ENCODE data around the gene CAPRIN1. TPM values are rescaled to one million over a fixed set of nuclear protein-coding genes. Genes with fewer than 3 reads are reported as not detected.

Gene CAPRIN1
- total RNA-seq, 1 donor from 2014 or later, result 285 TPM

DNA sequence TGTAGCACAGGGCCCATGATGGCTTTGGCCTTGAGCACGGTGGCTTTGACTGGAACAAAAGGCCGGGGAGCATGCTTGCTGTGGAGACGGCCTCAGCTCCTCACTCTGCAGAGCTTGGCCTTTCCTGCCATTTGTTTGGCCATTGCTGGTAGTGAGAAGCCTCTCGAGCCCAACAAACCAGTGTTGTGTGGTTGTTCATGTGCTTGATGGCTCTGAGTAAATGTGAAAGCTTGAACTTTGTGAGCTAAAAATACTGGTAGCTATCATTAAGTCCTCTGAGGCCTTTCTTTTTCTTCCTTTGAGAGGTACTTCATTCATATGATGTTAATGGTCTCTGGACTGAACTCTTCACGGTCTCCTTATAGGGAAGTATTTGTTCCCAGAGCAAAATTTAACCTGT lies 93.5 kb downstream of the CAPRIN1 start:
- Mint-ChIP-seq H3K36me3 (ENCODE audit: low read depth) (peaks cover 46% of the 10 kb centered on the region), H3K4me1 (ENCODE audit: low read depth) (no peaks in the 10 kb centered on the region), H3K27me3 (ENCODE audit: insufficient read depth) (no peaks in the 10 kb centered on the region), H3K4me3 (no peak overlapping the region), H3K27ac (no peak overlapping the region), H3K9me3 (no peaks in the 10 kb centered on the region)
- no peak for DNase-seq (ENCODE audit: low spot score)
- intact Hi-C loops (cut with micrococcal nuclease), result no loop called here

DNA sequence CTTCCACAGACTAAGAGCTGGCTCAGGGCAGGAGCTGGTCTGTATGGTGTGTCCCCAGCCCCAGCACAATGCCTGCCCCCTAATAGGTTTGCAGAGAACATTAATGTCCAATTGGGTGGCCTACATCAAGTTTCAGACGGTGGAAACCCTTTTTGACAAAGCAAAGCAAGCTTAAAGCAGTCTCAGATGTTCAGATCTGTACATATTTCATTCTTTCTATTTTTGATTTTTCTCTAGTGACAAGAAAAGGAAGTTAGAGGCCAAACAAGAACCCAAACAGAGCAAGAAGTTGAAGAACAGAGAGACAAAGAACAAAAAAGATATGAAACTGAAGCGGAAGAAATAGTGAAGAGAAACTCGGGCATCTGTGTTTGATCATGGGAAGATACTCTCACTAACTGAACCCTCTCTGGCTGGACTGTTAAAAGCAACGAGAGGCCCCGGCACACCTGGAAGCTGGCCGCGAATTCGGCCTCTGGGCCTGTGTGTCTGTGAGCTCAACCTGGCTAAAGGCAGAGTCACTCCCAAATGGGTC lies 94.4 kb downstream of the CAPRIN1 start:
- H3K4me1 Mint-ChIP-seq (ENCODE audit: low read depth), result no peaks in the 10 kb centered on the region
- no peak overlapping the region for H3K27ac Mint-ChIP-seq
- no peaks in the 10 kb centered on the region for H3K9me3 Mint-ChIP-seq
- no peak overlapping the region for H3K4me3 Mint-ChIP-seq
- intact Hi-C loops (cut with micrococcal nuclease), result no loop called here
- H3K36me3 Mint-ChIP-seq (ENCODE audit: low read depth), result peaks cover 45% of the 10 kb centered on the region
- H3K27me3 Mint-ChIP-seq (ENCODE audit: insufficient read depth), result no peaks in the 10 kb centered on the region
- DNase-seq (ENCODE audit: low spot score), result no peak

DNA sequence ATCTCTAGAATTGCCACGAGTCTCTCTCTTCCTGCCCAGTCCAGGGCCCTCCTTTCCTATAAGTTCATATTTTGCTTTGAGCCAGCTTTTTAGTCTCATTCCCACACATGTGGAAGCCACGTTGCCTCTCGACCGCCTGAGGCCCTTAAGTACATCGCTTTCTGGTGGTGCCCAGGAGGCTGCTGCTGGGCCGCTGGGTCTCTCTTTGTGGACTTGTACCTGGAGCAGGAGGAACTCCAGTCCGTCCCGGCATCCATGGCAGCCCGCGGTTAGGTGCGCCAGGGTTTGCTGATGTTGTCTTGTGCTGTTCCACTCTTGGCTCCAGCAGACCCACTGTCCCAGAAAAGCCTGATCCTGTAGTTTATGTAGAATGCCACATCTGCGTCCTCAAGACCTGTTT lies 94.9 kb downstream of the CAPRIN1 start:
- peaks cover 43% of the 10 kb centered on the region for H3K36me3 Mint-ChIP-seq (ENCODE audit: low read depth)
- H3K9me3 Mint-ChIP-seq, result no peaks in the 10 kb centered on the region
- no peak overlapping the region for H3K4me3 Mint-ChIP-seq
- no peak overlapping the region for H3K27ac Mint-ChIP-seq
- DNase-seq (ENCODE audit: low spot score), result no peak
- no peaks in the 10 kb centered on the region for H3K4me1 Mint-ChIP-seq (ENCODE audit: low read depth)
- intact Hi-C loops (cut with micrococcal nuclease), result no loop called here
- no peaks in the 10 kb centered on the region for H3K27me3 Mint-ChIP-seq (ENCODE audit: insufficient read depth)

DNA sequence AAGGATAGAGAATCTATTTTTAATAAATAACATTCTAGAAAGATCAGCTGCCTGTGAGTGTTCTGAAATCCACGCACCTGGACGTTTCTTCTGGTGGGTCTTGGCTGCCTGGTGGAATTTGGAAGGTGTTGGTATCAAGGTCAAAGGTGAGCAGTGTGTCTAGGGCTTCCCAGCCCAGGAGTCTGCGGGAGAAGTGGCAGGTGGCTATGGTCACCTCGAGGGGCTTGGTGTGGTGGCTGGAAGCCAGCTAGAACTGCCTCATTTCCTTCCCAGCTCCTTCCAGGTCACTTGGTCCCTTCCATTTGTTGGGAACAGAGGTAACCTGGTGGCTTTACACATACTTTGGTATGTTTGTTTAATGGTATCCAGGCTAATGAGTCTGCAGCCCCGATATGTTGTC lies 95.3 kb downstream of the CAPRIN1 start:
- no peak overlapping the region for H3K4me3 Mint-ChIP-seq
- peaks cover 38% of the 10 kb centered on the region for H3K36me3 Mint-ChIP-seq (ENCODE audit: low read depth)
- H3K27ac Mint-ChIP-seq, result no peak overlapping the region
- intact Hi-C loops (cut with micrococcal nuclease), result no loop called here
- H3K4me1 Mint-ChIP-seq (ENCODE audit: low read depth), result no peaks in the 10 kb centered on the region
- H3K9me3 Mint-ChIP-seq, result no peaks in the 10 kb centered on the region
- DNase-seq (ENCODE audit: low spot score), result no peak
- no peaks in the 10 kb centered on the region for H3K27me3 Mint-ChIP-seq (ENCODE audit: insufficient read depth)

DNA sequence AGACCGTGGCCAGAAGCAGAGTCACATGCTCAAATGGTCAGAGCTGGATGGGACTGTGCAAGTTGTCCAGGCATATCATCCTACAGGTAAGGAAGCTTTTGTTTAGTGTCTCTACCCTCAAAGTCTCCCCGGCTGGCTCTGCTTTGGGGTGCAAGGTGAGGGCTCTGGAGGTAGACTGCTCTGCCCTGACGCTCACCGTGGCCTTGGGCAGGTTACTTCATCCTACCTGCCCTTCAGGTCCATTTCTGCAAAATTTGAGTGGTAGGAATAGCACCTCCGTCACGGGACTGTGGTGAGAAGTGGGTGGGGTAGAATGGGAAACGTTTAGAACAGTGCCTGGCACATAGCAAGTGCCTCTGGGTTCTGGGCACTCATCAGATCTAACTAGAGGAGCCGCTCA lies 96.0 kb downstream of the CAPRIN1 start:
- intact Hi-C loops (cut with micrococcal nuclease), result no loop called here
- no peaks in the 10 kb centered on the region for H3K27me3 Mint-ChIP-seq (ENCODE audit: insufficient read depth)

DNA sequence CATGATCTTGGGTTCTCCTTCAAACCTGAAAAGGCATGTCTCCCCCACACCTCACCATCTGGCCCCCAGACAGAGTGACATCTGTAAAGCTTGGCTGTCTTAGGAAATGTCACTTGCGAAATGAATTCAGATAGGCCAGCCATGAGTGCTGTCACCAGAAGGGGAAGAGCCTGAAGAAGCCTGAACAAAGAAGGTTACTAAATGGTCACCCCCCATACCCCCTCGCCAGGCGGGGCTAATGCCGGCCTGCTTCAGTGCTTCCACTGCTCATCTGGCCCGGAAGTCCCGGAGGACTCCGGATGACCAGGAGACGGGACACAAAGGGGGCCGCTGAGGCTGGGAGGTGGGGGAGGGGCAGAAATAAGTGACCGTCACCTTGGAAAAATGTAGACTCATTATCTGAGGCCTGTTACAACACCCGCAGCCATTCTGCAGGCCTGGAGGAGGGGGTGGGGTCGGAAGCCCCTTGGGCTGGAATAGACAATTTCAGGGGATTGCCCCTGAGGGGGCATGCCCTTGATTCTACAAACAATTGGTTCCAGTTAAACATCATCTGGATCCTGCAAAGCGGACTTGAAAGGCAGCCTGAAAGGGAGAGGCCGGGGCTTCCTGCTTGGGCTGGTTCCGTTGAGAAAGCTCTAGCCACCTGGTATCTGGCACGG lies 97.1 kb downstream of the CAPRIN1 start:
- peaks cover 31% of the 10 kb centered on the region for H3K36me3 Mint-ChIP-seq (ENCODE audit: low read depth)
- intact Hi-C loops (cut with micrococcal nuclease), result no loop called here
- no peak for DNase-seq (ENCODE audit: low spot score)

More for the DNA sequence above, 96.0 kb downstream of the CAPRIN1 start:
- DNase-seq (ENCODE audit: low spot score), result no peak
- no peak overlapping the region for H3K4me3 Mint-ChIP-seq
- H3K4me1 Mint-ChIP-seq (ENCODE audit: low read depth), result no peaks in the 10 kb centered on the region
- H3K36me3 Mint-ChIP-seq (ENCODE audit: low read depth), result peaks cover 36% of the 10 kb centered on the region
- H3K9me3 Mint-ChIP-seq, result no peaks in the 10 kb centered on the region
- no peak overlapping the region for H3K27ac Mint-ChIP-seq

DNA sequence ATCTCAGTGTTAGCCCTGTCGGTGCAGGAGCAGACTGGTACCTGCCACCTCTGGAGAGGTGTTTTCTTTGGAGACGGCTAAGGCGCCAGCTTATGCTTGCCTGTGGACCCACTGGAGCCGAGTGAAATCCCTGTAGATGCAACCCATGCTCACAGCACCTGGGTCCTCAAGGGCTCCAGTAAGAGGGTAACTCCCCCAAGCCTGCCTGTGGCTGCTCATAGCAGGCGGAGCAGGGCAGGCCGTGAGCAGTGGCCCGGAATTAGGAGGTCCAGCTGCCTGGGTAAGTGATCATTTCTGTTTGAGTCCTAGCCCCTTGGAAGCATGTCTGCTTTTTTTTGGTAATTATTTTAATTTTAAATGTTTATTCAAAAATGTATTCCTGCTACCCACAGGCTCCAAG lies 97.7 kb downstream of the CAPRIN1 start:
- Mint-ChIP-seq H3K27ac (no peak overlapping the region), H3K27me3 (ENCODE audit: insufficient read depth) (no peaks in the 10 kb centered on the region), H3K9me3 (no peaks in the 10 kb centered on the region), H3K4me1 (ENCODE audit: low read depth) (no peaks in the 10 kb centered on the region), H3K36me3 (ENCODE audit: low read depth) (peaks cover 31% of the 10 kb centered on the region), H3K4me3 (no peak overlapping the region)
- no peak for DNase-seq (ENCODE audit: low spot score)
- intact Hi-C loops (cut with micrococcal nuclease), result no loop called here

More for the DNA sequence above, 97.1 kb downstream of the CAPRIN1 start:
- no peak overlapping the region for H3K4me3 Mint-ChIP-seq
- H3K4me1 Mint-ChIP-seq (ENCODE audit: low read depth), result no peaks in the 10 kb centered on the region
- H3K27ac Mint-ChIP-seq, result no peak overlapping the region
- H3K9me3 Mint-ChIP-seq, result no peaks in the 10 kb centered on the region
- H3K27me3 Mint-ChIP-seq (ENCODE audit: insufficient read depth), result no peaks in the 10 kb centered on the region

DNA sequence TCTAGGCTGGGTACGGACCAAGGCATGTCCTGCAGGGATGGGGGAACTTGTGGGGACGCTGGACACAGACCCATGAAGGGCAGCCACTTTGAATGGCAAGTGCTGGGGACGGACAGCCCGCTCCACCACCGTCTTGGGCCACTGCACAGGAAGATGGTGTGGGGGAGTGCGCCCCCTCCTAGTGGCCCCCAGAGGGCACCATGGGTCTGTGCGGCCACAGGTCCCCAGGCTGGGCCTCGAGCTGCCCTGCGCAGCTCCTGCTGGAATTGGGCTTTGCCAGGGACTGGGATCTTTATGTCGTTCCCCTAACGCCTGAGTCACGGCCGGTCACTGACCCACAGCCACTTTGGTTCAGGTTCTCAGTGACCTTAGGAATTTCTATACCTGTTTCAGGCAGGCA lies 98.3 kb downstream of the CAPRIN1 start:
- no peaks in the 10 kb centered on the region for H3K27me3 Mint-ChIP-seq (ENCODE audit: insufficient read depth)
- no peak overlapping the region for H3K27ac Mint-ChIP-seq
- H3K36me3 Mint-ChIP-seq (ENCODE audit: low read depth), result peaks cover 31% of the 10 kb centered on the region
- intact Hi-C loops (cut with micrococcal nuclease), result no loop called here
- no peak for DNase-seq (ENCODE audit: low spot score)
- no peaks in the 10 kb centered on the region for H3K4me1 Mint-ChIP-seq (ENCODE audit: low read depth)
- no peak overlapping the region for H3K4me3 Mint-ChIP-seq
- H3K9me3 Mint-ChIP-seq, result no peaks in the 10 kb centered on the region

DNA sequence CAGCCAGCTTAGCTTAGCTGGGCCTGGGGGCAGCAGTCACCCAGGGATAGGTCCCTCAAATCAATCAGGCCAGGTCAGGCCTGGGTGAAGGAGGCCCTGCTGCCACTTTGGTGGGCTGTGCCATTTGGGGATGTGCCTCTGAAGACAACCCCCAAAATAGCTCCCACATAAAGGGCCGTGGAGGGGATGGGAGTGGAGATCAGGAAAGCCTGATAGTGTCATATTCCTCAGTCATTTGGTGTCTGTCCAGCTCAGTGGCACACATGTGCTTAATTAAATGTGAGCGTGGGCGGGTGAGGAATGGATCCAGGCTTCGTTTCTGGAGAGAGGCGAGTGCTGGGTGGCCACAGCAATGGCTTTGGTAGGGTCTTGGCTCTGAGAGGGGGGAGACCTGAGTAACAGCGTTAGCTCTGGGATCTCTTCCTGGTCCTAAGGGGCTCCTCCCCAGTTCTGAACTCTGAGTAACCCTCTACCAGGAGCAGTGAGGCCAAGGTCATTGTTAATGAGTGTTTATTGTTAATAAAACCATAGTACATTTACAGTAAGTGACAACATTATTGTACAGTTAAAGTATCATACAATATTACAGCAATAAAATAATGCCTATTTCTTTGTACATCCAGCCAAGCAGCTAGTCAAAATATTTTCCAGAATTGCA lies 99.1 kb downstream of the CAPRIN1 start:
- no peaks in the 10 kb centered on the region for H3K9me3 Mint-ChIP-seq
- no peaks in the 10 kb centered on the region for H3K27me3 Mint-ChIP-seq (ENCODE audit: insufficient read depth)
- no peak overlapping the region for H3K27ac Mint-ChIP-seq
- no peaks in the 10 kb centered on the region for H3K4me1 Mint-ChIP-seq (ENCODE audit: low read depth)
- intact Hi-C loops (cut with micrococcal nuclease), result no loop called here
- H3K4me3 Mint-ChIP-seq, result no peak overlapping the region
- no peak for DNase-seq (ENCODE audit: low spot score)
- peaks cover 27% of the 10 kb centered on the region for H3K36me3 Mint-ChIP-seq (ENCODE audit: low read depth)

Other genes with a start within 250 kb of the CAPRIN1 start
- gene LMO2, start 159.7 kb upstream of the CAPRIN1 start, total RNA-seq, result not detected in 2 replicates
- gene NAT10, start 53.9 kb downstream of the CAPRIN1 start, total RNA-seq, result 157 and 158 TPM in 2 replicates